Lower leg skin (tissue), 4 donors: ENCODE data around the gene PLEKHG4B. TPM values are rescaled to one million over a fixed set of nuclear protein-coding genes. Genes with fewer than 3 reads are reported as not detected.
"Not testable (repeated sequence)": the region's sequence is repeated elsewhere in the genome, so short reads cannot be mapped to it uniquely, and the experiment has no call there.

Source experiments
- DNase-seq, 2 donors: peaks; one replicate each; pipeline ENCODE4 v3.0.0-alpha.2; 2019; ENCODE audit warnings: low spot score in 2 of 2
- H3K4me3 ChIP-seq: fragments of 200-600 bp; sonication (generic); 2 replicates; pipeline ENCODE4 v1.5.1; 2017; ENCODE audit warnings: mild to moderate bottlenecking, low read depth; ENCODE audit not compliant: poor library complexity, severe bottlenecking
- CTCF ChIP-seq, 3 donors: fragments of 450-650 bp; IDR thresholded peaks; one replicate each; pipeline ENCODE4 v1.5.1; 2016; ENCODE audit warnings: antibody characterized with exemption in 3 of 3, mild to moderate bottlenecking in 3 of 3, moderate library complexity in 2 of 3
- POLR2A ChIP-seq, 2 donors: fragments of 450-650 bp; IDR thresholded peaks; one replicate each; pipeline ENCODE4 v1.6.1; 2016 to 2017; ENCODE audit warnings: antibody characterized with exemption in 2 of 2, mild to moderate bottlenecking in 1 of 2, moderate library complexity in 1 of 2
- WGBS, 2 donors: methylation state at CpG; one replicate each; pipeline ENCODE4 v1.1.5; 2018; 5-methylcytosine and 5-hydroxymethylcytosine counted together
- intact Hi-C: fragments of 100-400 bp; cut with DNase I; formaldehyde crosslinking; loops from one replicate; pipeline ENCODE4 v1.15.0; 2023; ENCODE audit warnings: low total_unique reads
- total RNA-seq, 4 donors: library from RNA; depleted of rRNA; stranded (reverse); fragments of >200 nt; gene quantifications; one replicate each; pipeline ENCODE4 v1.1.0, GENCODE V29; 2016

The PLEKHG4B gene
- total RNA-seq, 4 donors from 2014 or later, result 0.17 to 2.1 (median 0.36) TPM

- H3K4me3 ChIP-seq, result no peak overlapping the region
- intact Hi-C loops, result no loop called here
- TF ChIP-seq CTCF (IDR thresholded peaks at IDR 0.05) (no peak), POLR2A (IDR thresholded peaks at IDR 0.05) (no peak)
- no peak for DNase-seq
- WGBS, 2 donors, result 93 to 95% methylated on average over 3 of the region's 3 CpGs
These were observed 136.9 kb downstream of the PLEKHG4B start for GRCh38 chr5:228886-229285.

DNA sequence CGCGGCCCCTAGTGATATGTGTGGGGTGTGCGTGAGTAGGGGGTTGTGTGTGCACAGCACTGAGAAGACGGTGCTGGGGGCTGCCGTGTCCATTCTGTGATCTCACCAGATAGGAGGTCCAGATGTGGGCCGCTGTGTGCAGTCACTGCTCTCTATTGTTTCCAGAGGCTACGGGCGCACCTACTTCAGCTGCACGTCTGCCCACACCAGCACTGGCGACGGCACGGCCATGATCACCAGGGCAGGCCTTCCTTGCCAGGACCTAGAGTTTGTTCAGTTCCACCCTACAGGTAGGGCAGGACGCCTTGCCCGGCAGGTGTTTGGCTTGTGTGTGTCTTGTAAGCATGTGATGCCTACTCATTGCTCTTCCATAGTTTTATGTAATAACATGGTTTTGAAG, 138.7 kb downstream of the PLEKHG4B start:
- DNase-seq, result no peak
- H3K4me3 ChIP-seq, result no peak overlapping the region
- TF ChIP-seq POLR2A (IDR thresholded peaks at IDR 0.05) (no peak), CTCF (IDR thresholded peaks at IDR 0.05) (no peak)
- intact Hi-C loops, result no loop called here
- 97% methylated on average over 11 to 14 of the region's 14 CpGs for WGBS, 2 donors

- TF ChIP-seq POLR2A (IDR thresholded peaks at IDR 0.05) (no peak), CTCF (IDR thresholded peaks at IDR 0.05) (no peak)
- no peak for DNase-seq
- WGBS, 2 donors, result 87 to 88% methylated on average over 13 of the region's 13 CpGs
- no peak overlapping the region for H3K4me3 ChIP-seq
- intact Hi-C loops, result no loop called here
These were observed 139.7 kb downstream of the PLEKHG4B start for GRCh38 chr5:231661-232060.

DNA sequence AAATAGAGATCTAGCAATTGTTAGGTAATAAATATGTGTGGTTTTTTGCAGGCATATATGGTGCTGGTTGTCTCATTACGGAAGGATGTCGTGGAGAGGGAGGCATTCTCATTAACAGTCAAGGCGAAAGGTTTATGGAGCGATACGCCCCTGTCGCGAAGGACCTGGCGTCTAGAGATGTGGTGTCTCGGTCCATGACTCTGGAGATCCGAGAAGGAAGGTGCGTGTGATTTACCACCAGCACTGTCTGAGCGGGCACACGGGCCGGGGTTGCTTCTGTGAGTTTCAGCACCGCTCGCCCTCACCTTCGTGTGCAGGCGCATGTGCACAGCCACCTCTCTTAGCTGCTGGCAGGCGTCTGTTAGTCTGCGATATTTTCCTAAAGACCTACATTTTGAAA, 141.5 kb downstream of the PLEKHG4B start:
- WGBS, 2 donors, result 94 to 95% methylated on average over 20 of the region's 20 CpGs
- H3K4me3 ChIP-seq, intact Hi-C loops, DNase-seq: not testable (repeated sequence)

GRCh38 chr5:234450-234849, 142.5 kb downstream of the PLEKHG4B start:
- TF ChIP-seq CTCF (IDR thresholded peaks at IDR 0.05), result no peak
- H3K4me3 ChIP-seq, result no peak overlapping the region
- WGBS, 2 donors, result 92 to 93% methylated on average over 8 of the region's 8 CpGs
- intact Hi-C loops, result no loop called here
- DNase-seq, result no peak

DNA sequence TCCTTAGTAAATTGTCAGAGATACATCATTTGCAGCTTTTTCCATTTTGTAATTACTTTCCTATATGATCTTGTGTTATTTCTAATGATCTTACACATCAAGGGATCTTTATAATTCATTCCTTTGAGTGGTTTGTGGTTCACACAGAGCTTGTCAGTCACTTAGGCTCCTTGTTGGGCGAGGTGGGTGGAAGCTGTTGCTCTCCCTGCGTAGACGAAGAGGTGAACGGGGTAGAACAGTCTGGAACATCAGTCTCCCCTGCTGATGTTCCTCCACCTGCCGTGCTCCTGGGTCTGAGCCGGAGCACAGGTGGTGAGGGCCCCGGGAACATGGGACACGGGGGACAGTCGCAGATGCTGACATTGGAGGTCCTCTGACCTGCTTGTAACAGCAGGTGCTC, 143.6 kb downstream of the PLEKHG4B start:
- DNase-seq, intact Hi-C loops, H3K4me3 ChIP-seq: not testable (repeated sequence)
- WGBS, 2 donors, result 94 to 95% methylated on average over 6 to 9 of the region's 9 CpGs

DNA sequence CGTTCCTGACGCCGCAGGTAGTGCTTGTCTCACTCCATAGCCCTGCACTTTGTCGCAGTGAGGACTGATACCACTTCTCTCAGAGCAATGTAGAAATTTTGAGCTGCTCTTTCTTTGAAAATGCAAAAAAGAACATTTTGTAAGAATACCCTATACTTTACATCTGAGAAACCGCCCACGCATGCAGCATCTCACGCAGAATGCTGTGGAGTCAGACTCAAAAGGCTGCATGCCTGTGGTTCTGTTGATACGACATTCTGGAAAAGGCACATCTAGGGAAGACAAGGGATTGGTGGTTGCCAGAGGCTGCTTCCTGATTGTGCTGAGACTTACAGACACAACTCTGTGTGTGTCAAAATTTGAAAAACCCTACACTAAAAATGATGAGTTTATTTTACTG, 146.0 kb downstream of the PLEKHG4B start:
- 94 to 95% methylated on average over 8 of the region's 8 CpGs for WGBS, 2 donors
- DNase-seq, intact Hi-C loops, H3K4me3 ChIP-seq: not testable (repeated sequence)

Other genes starting within 250 kb of the PLEKHG4B start
- gene LRRC14B, start 99.3 kb downstream of the PLEKHG4B start, total RNA-seq, result not detected
- 1 to 10 TPM; 3.0 to 6.2 (median 4.6) TPM for gene CCDC127, start 126.0 kb downstream of the PLEKHG4B start, total RNA-seq
- gene SDHA, start 126.2 kb downstream of the PLEKHG4B start, total RNA-seq, result 10 to 100 TPM; 59.9 to 70.4 (median 67.8) TPM
- gene PDCD6, start 179.5 kb downstream of the PLEKHG4B start, total RNA-seq, result 100 to 1,000 TPM in 2 of 4 donors, 10 to 100 TPM in 2; 76.8 to 112 (median 101) TPM
- 10 to 100 TPM in 1 of 4 donors, 1 to 10 TPM in 3; 3.6 to 19.6 (median 6.0) TPM for gene AHRR, start 229.5 kb downstream of the PLEKHG4B start, total RNA-seq